ENCODE measurements around the gene SORCS3. TPM values are rescaled to one million over a fixed set of nuclear protein-coding genes. Genes with fewer than 3 reads are reported as not detected.
A peak's percentile ranks its signal among the peaks of the same experiment; 100 is the strongest.

Gene SORCS3
- total RNA-seq, 4 donors from 2014 or later: not detected

GRCh38 chr10:105042906-105043552 is 401.9 kb downstream of the SORCS3 start:
- 50 to 67% methylated on average over 4 of the region's 4 CpGs for WGBS, 2 donors
- TF ChIP-seq, protein P1, sequence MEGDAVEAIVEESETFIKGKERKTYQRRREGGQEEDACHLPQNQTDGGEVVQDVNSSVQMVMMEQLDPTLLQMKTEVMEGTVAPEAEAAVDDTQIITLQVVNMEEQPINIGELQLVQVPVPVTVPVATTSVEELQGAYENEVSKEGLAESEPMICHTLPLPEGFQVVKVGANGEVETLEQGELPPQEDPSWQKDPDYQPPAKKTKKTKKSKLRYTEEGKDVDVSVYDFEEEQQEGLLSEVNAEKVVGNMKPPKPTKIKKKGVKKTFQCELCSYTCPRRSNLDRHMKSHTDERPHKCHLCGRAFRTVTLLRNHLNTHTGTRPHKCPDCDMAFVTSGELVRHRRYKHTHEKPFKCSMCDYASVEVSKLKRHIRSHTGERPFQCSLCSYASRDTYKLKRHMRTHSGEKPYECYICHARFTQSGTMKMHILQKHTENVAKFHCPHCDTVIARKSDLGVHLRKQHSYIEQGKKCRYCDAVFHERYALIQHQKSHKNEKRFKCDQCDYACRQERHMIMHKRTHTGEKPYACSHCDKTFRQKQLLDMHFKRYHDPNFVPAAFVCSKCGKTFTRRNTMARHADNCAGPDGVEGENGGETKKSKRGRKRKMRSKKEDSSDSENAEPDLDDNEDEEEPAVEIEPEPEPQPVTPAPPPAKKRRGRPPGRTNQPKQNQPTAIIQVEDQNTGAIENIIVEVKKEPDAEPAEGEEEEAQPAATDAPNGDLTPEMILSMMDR (IDR thresholded peaks at IDR 0.05): no peak
- no peak for TF ChIP-seq POLR2A (IDR thresholded peaks at IDR 0.05)
- no peaks in the 10 kb centered on the region for H3K27me3 ChIP-seq
- no peaks in the 10 kb centered on the region for H3K36me3 ChIP-seq
- intact Hi-C loops (cut with DNase I): no loop called here
- no peaks in the 10 kb centered on the region for H3K4me1 ChIP-seq
- H3K27ac ChIP-seq: no peak overlapping the region
- H3K4me3 ChIP-seq: no peak overlapping the region
- H3K9me3 ChIP-seq: no peaks in the 10 kb centered on the region
- no peak for DNase-seq

DNA sequence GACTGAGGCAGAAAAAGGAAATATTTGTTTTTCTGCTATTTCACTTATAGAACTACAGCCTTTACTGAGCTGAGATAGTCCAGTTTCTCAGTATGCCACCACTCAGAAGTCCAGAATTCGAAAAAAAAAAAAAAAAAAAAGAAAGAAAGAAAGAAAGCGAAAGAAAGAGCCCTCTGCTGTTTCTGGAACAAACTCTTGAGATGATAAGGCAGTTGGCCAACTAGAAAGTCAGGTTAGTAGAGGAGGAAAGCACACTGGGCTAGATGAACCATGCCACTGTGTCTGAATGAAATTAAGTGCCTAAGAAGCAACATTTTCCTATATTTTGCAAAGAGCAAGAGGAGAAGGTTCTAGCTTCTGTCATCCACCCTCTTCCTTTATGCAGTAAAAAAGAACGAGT is 403.8 kb downstream of the SORCS3 start:
- Histone ChIP-seq H3K9me3 (no peaks in the 10 kb centered on the region), H3K27me3 (no peaks in the 10 kb centered on the region), H3K4me1 (no peaks in the 10 kb centered on the region), H3K27ac (no peak overlapping the region), H3K36me3 (no peaks in the 10 kb centered on the region), H3K4me3 (no peak overlapping the region)
- 40 to 66% methylated on average over 3 of the region's 3 CpGs for WGBS, 2 donors
- intact Hi-C loops (cut with DNase I): no loop called here
- TF ChIP-seq, protein P1 (IDR thresholded peaks at IDR 0.05): no peak
- no peak for TF ChIP-seq POLR2A (IDR thresholded peaks at IDR 0.05)
- DNase-seq: no peak

DNA sequence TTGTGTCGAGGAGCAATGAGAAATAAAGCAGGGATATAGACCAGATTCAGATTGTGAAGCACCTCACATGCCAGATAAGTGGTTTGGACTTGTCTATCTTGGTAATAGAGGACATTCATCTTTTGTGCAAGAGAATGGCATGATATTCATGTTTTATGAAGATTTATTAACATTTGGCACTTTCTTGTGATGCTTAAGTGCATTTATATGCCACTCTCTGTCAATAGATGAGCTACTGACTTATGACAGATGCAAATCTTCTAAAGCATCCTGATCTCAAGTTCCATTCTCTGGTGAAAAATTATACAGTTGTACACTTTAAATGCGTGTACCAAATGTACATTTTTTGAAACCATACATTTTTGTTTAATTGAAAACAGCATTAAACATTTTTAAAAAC is 415.3 kb downstream of the SORCS3 start:
- no peak overlapping the region for H3K4me3 ChIP-seq
- DNase-seq: no peak
- H3K4me1 ChIP-seq: no peaks in the 10 kb centered on the region
- H3K9me3 ChIP-seq: no peaks in the 10 kb centered on the region
- H3K36me3 ChIP-seq: no peaks in the 10 kb centered on the region
- WGBS, 2 donors: 68% methylated on average over 2 of the region's 2 CpGs
- TF ChIP-seq, protein P1 (IDR thresholded peaks at IDR 0.05): no peak
- no peak for TF ChIP-seq POLR2A (IDR thresholded peaks at IDR 0.05)
- H3K27ac ChIP-seq: no peak overlapping the region
- no peaks in the 10 kb centered on the region for H3K27me3 ChIP-seq
- intact Hi-C loops (cut with DNase I): no loop called here

DNA sequence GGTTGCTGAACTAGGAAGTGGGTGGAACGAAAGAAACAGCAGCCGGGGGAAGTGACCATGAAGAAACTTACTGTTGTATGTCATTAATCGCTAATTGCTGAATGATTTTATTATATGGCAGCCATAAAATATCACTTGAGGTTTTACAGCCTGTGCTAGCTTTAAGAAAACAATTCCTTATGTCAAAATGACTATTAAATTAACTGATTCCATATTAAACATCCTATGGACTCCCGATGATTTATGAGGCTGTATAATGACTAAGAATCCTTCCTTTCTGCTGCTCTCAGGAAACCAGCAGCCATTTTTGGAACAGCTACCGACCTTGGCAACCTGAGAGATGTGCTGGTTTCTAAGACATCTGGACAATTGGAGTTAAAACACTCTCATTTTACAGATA is 421.9 kb downstream of the SORCS3 start:
- intact Hi-C loops (cut with DNase I): no loop called here
- Histone ChIP-seq H3K27me3 (no peaks in the 10 kb centered on the region), H3K4me3 (no peak overlapping the region), H3K36me3 (no peaks in the 10 kb centered on the region), H3K4me1 (no peaks in the 10 kb centered on the region), H3K27ac (no peak overlapping the region), H3K9me3 (no peaks in the 10 kb centered on the region)
- no peak for DNase-seq
- 58 to 64% methylated on average over 5 of the region's 5 CpGs for WGBS, 2 donors
- TF ChIP-seq, protein P1 (IDR thresholded peaks at IDR 0.05): no peak
- TF ChIP-seq POLR2A (IDR thresholded peaks at IDR 0.05): no peak

- Histone ChIP-seq H3K27ac (no peak overlapping the region), H3K4me3 (no peak overlapping the region), H3K36me3 (no peaks in the 10 kb centered on the region), H3K9me3 (no peaks in the 10 kb centered on the region), H3K27me3 (no peaks in the 10 kb centered on the region), H3K4me1 (no peaks in the 10 kb centered on the region)
- 42 to 44% methylated on average over 5 of the region's 5 CpGs for WGBS, 2 donors
- TF ChIP-seq, protein P1 (IDR thresholded peaks at IDR 0.05): peak in 2 of 6 experiments; percentile 15 to 17
- no peak for TF ChIP-seq POLR2A (IDR thresholded peaks at IDR 0.05)
- no peak for DNase-seq
- intact Hi-C loops (cut with DNase I): no loop called here
These were observed 422.7 kb downstream of the SORCS3 start for GRCh38 chr10:105063796-105064195.

All from esophagus squamous epithelium (tissue), 5 donors.